GM12878 (cell line): ENCODE measurements around the gene LRRC3C. TPM values are rescaled to one million over a fixed set of nuclear protein-coding genes. Genes with fewer than 3 reads are reported as not detected.
A peak's percentile ranks its signal among the peaks of the same experiment; 100 is the strongest.

Experiments used
- ATAC-seq: fragments of 200-7000 bp; cut with Tn5 transposase; 3 replicates; pipeline ENCODE4 v1.9.1; 2020; ENCODE audit warnings: mild to moderate bottlenecking, moderate library complexity
- BruUV-seq: library from RNA; stranded (reverse); fragments of 400-500 nt; replicated peaks from 2 replicates; lab custom pipeline; 2021; lab: Mats Ljungman, UMichigan
- CTCF ChIA-PET: fragments of 300-600 bp; sonication (Branson Sonifier 250); formaldehyde crosslinking; extraction: SDS; loops from one replicate; lab custom pipeline; 2021; ENCODE audit warnings: inconsistent platforms; lab: Yijun Ruan, JAX
- POLR2A ChIA-PET: fragments of 350-600 bp; formaldehyde crosslinking; extraction: SDS; loops from one replicate; lab custom pipeline; 2021; ENCODE audit warnings: inconsistent platforms; lab: Charles Lee
- RAD21 ChIA-PET: fragments of 300-600 bp; sonication (Branson Sonifier 250); formaldehyde crosslinking; loops from one replicate; lab custom pipeline; 2023; ENCODE audit warnings: antibody characterized with exemption; ENCODE audit not compliant: unreplicated experiment; lab: Charles Lee
- SMC1A ChIA-PET: fragments of 300-600 bp; sonication (Branson Sonifier 250); formaldehyde crosslinking; loops from one replicate; lab custom pipeline; 2023; ENCODE audit not compliant: unreplicated experiment, uncharacterized antibody; lab: Charles Lee
- DNase-seq: peaks from one replicate; pipeline ENCODE4 v3.0.0-alpha.2; 2011; ENCODE audit warnings: low read depth, low spot score
- FAIRE-seq: peaks from 3 replicates; lab custom pipeline; 2011; peaks lifted over from hg19 to GRCh38; lab: Jason Lieb, UNC
- H2AFZ ChIP-seq: 2 replicates; pipeline ENCODE4 v1.6.0; 2011; ENCODE audit warnings: low read depth, low read length, control low read depth; ENCODE audit not compliant: control insufficient read depth
- H3K27ac ChIP-seq: 2 replicates; pipeline ENCODE4 v1.5.1; 2011; ENCODE audit warnings: control low read depth; ENCODE audit not compliant: control insufficient read depth, insufficient read depth
- H3K27me3 ChIP-seq, 2 experiments: replicated peaks in 1 of 2; 2 replicates each; pipeline versions ENCODE4 v1.6.0 to v1.6.1; 2011; ENCODE audit warnings: low read length in 1 of 2; ENCODE audit not compliant: control insufficient read depth in 2 of 2, insufficient read depth in 2 of 2
- H3K36me3 ChIP-seq, 2 experiments: 2 replicates each; pipeline ENCODE4 v1.5.1; 2011; ENCODE audit warnings: low read length in 1 of 2; ENCODE audit not compliant: control insufficient read depth in 2 of 2, insufficient read depth in 2 of 2
- H3K4me1 ChIP-seq: 2 replicates; pipeline ENCODE4 v1.6.1; 2011; ENCODE audit warnings: mild to moderate bottlenecking, low read length, moderate library complexity, mixed read lengths; ENCODE audit not compliant: control insufficient read depth, insufficient read depth
- H3K4me2 ChIP-seq: 2 replicates; pipeline ENCODE4 v1.6.0; 2011; ENCODE audit warnings: control low read depth; ENCODE audit not compliant: control insufficient read depth, insufficient read depth
- H3K4me3 ChIP-seq: fragments of 200-600 bp; sonication (generic); 2 replicates; pipeline ENCODE4 v1.5.1; 2016
- H3K79me2 ChIP-seq: 2 replicates; pipeline ENCODE4 v1.6.0; 2011; ENCODE audit warnings: low read length; ENCODE audit not compliant: control insufficient read depth, insufficient read depth
- H3K9ac ChIP-seq: 2 replicates; pipeline ENCODE4 v1.8.0; 2011; ENCODE audit warnings: low read length, control low read depth, mixed read lengths; ENCODE audit not compliant: control insufficient read depth, insufficient read depth
- H3K9me3 ChIP-seq: replicated peaks from 3 replicates; pipeline ENCODE4 v1.5.1; 2011; ENCODE audit warnings: mild to moderate bottlenecking, low read length; ENCODE audit not compliant: control insufficient read depth, insufficient read depth
- H4K20me1 ChIP-seq: 2 replicates; pipeline ENCODE4 v1.6.0; 2011; ENCODE audit not compliant: control insufficient read depth, insufficient read depth
- CEBPB ChIP-seq, 2 experiments: fragments of 150-350 bp in 1 of 2; IDR thresholded peaks; 2 replicates each; pipeline ENCODE4 v1.6.1; 2012 to 2014; ENCODE audit warnings: low read depth in 2 of 2, low read length in 2 of 2, borderline replicate concordance in 1 of 2, inconsistent platforms in 1 of 2
- CHD2 ChIP-seq: IDR thresholded peaks from 2 replicates; pipeline ENCODE4 v1.6.1; 2011; ENCODE audit warnings: low read depth, low read length, improper control_type of control experiment, borderline replicate concordance
- IKZF1 ChIP-seq: fragments of 450-650 bp; conservative IDR thresholded peaks from 2 replicates; pipeline ENCODE4 v1.6.1; 2017; ENCODE audit warnings: antibody characterized with exemption, mild to moderate bottlenecking
- IKZF2 ChIP-seq, 2 experiments: fragments of 450-650 bp; IDR thresholded peaks; 2 replicates each; pipeline ENCODE4 v1.6.1; 2017; ENCODE audit warnings: mild to moderate bottlenecking in 2 of 2, moderate library complexity in 2 of 2
- JUNB ChIP-seq: IDR thresholded peaks from 2 replicates; pipeline ENCODE4 v1.6.1; 2016; ENCODE audit warnings: antibody characterized with exemption, mild to moderate bottlenecking
- MEF2B ChIP-seq: fragments of 450-650 bp; IDR thresholded peaks from 2 replicates; pipeline ENCODE4 v1.6.1; 2018; ENCODE audit warnings: mild to moderate bottlenecking, moderate library complexity; ENCODE audit not compliant: partially characterized antibody, poor library complexity, severe bottlenecking
- RFX5 ChIP-seq: IDR thresholded peaks from 2 replicates; pipeline ENCODE4 v1.6.1; 2011; ENCODE audit warnings: low read depth, low read length, improper control_type of control experiment
- RUNX3 ChIP-seq: IDR thresholded peaks from 2 replicates; pipeline ENCODE4 v1.6.1; 2012; ENCODE audit warnings: low read length, inconsistent platforms
- WGBS: methylation state at CpG from one replicate; pipeline ENCODE4 v1.1.6; 2016; ENCODE audit warnings: low lambda C conversion rate; ENCODE audit not compliant: insufficient replicate concordance, insufficient coverage; ENCODE audit errors: missing lambda C conversion rate; 5-methylcytosine and 5-hydroxymethylcytosine counted together
- in situ Hi-C: fragments of 300-500 bp; cut with MboI; formaldehyde crosslinking; loops from 9 replicates; pipeline ENCODE4 v1.14.3; 2018; ENCODE audit warnings: mixed read lengths
- intact Hi-C: fragments of 100-400 bp; cut with micrococcal nuclease; formaldehyde crosslinking; loops from one replicate; pipeline ENCODE4 v1.14.2; 2022; ENCODE audit not compliant: unreplicated experiment
- polyA plus RNA-seq, 11 experiments: library from polyadenylated mRNA; depleted of rRNA in 4 of 11; unstranded in 6 of 11; stranded (reverse) in 5 of 11; fragments of >200 nt; fragmentation: Nextera tagmentation in 4 of 11; fragmentation: Illumina TruSeq in 1 of 11; extraction: Ambion mirVana in 4 of 11; extraction: Trizol in 1 of 11; gene quantifications; 1 replicate in 1 of 11; 2 replicates in 10 of 11; pipeline versions ENCODE4 v1.2.1 to v1.2.3, GENCODE V29; 2011 to 2016; ENCODE audit warnings: inconsistent platforms in 2 of 11, missing spikeins in 2 of 11, low read depth in 1 of 11
- total RNA-seq, 4 experiments: library from RNA; depleted of rRNA in 3 of 4; stranded (reverse); fragments of >200 nt in 3 of 4; fragmentation: Illumina TruSeq in 1 of 4; extraction: Trizol in 1 of 4; gene quantifications; 2 replicates each; pipeline versions ENCODE4 v1.2.1 to v1.2.3, GENCODE V29; 2013 to 2021

Gene LRRC3C
- total and polyA plus RNA-seq, 10 of the 15 experiments (the other 5 are each of a cell fraction or from before 2014, with no cell fraction given), result not detected

- Histone ChIP-seq H2AFZ (no peak overlapping the region), H3K9ac (no peak overlapping the region), H3K36me3 (peaks cover 0 to 8% of the 10 kb centered on the region in 2 experiments; a peak in 2 of 4 replicates), H3K4me2 (no peak overlapping the region), H3K79me2 (no peaks in the 10 kb centered on the region), H3K27me3 (no peaks in the 10 kb centered on the region), H3K4me3 (no peak overlapping the region), H3K4me1 (no peaks in the 10 kb centered on the region; the same call in 1 of the 2 replicates), H3K27ac (peak overlapping the region; percentile 13; the same call in 1 of the 2 replicates), H4K20me1 (no peaks in the 10 kb centered on the region), H3K9me3 (no peaks in the 10 kb centered on the region)
- no TSS peak for BruUV-seq
- intact Hi-C loops, result no loop called here
- ChIA-PET POLR2A (interaction anchor here (1.2 kb wide), 2 partner anchors 9 to 23 kb away, joined by 4 read pairs; no protein-coding TSS in a partner anchor), CTCF (interaction anchor here (0.7 to 1.0 kb wide), 3 partner anchors 8 to 14 kb away, joined by 3 to 5 read pairs (median 3); no protein-coding TSS in a partner anchor), SMC1A (interaction anchor here (3.6 kb wide), 1 partner anchor 12 kb away, joined by 22 read pairs; no protein-coding TSS in a partner anchor), RAD21 (no interaction called here)
- in situ Hi-C loops, result no loop called here
- no peak for DNase-seq
- 63% methylated on average over 4 of the region's 4 CpGs for WGBS
- TF ChIP-seq CHD2 (no peak), RUNX3 (peak; percentile 21; the same call in 1 of the 2 replicates), MEF2B (peak; percentile 86), RFX5 (no peak), IKZF2 (IDR thresholded peaks at IDR 0.05) (peak; percentile 24 to 38; a peak in 3 of 4 replicates), JUNB (no peak), IKZF1 (peak; percentile 55), CEBPB (IDR thresholded peaks at IDR 0.05; ENCODE audit: borderline replicate concordance in 1 of 2, low read depth in 2 of 2, low read length in 2 of 2) (no peak)
- ATAC-seq, result peak; percentile 87
- FAIRE-seq, result no peak
Observed at GRCh38 chr17:39903158-39903884, 24.2 kb upstream of the LRRC3C start.
